HG02571 (cell line): ENCODE data around the gene B3GNT5.

ENCODE experiments used
- ATAC-seq: cut with Tn5 transposase; IDR thresholded peaks from one replicate; pipeline ENCODE4 v1.9.1; 2021; ENCODE audit warnings: mild to moderate bottlenecking, moderate library complexity; ENCODE audit not compliant: unreplicated experiment

Gene B3GNT5

DNA sequence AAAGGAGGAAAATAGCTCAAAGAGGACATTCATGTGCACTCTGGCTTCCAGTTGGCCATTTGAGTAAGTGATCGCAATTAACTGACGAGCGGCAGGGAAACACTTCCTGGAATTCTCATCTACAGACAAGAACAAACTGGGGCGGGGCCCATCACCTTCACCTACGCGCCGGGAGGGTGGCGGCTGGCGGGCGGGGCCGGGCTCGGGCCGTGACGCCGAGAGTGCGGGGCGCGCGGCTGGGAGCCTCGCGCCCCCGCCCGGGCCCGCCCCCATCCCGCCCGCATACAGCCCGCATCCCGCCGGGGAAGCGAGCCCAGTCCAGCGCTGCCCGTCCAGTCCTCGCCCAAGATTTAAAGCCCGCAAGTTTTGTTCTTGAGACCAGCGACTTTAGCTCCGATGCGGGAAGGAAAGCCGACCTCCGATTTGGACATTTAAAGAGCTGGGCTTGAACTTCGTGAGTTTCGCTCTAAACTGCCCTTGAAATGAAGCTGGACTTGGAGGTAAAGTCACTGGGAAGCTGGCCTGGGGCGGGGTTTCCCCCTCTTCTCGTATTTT, at the start of gene B3GNT5:
B3GNT5 (plus strand) TSS at position 281 of the 555 bp plus-strand sequence. CDS start 16,546 bp downstream, outside the sequence.
- no peak for ATAC-seq

DNA sequence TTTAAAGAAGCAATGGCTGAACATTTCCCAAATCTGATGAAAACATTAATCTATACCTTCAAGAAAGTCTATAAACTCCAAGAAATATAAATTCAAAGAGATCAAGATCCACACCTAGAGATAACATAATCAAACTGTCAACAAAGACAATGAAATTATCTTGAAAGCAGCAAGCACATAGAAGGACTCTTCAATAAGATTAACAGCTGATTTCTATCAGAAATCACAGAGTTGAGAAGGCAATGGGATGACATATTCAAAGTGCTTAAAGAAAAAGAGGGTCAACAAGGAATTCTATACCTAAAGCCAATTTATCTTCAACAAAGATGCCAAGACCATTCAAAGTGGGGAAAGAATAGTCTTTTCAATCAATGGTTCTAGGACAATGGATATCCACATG, 49.4 kb upstream of the B3GNT5 start:
- no peak for ATAC-seq

DNA sequence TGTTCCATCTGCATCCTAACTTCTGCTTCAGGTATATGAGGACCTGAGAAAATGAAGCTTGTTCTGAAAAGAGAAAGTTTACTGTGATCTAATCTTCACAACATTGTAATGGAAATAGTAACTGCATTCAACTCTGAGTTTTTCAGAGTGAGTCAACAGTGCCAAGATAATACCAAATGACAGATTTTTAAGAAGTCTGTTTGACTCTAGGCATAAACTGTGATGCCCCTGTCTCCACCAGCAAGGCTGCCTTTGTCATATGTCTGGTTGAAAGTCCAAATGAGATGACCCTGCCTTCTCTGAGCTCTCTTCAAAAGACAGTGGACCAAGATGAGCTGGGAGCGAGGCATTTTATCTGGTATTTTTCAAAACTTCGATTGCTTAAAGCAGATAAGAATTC, 44.8 kb upstream of the B3GNT5 start:
- ATAC-seq: no peak

GRCh38 chr3:183208800-183209199, 44.3 kb upstream of the B3GNT5 start:
- no peak for ATAC-seq

- no peak for ATAC-seq
Observed at GRCh38 chr3:183210341-183210740, 42.7 kb upstream of the B3GNT5 start.

DNA sequence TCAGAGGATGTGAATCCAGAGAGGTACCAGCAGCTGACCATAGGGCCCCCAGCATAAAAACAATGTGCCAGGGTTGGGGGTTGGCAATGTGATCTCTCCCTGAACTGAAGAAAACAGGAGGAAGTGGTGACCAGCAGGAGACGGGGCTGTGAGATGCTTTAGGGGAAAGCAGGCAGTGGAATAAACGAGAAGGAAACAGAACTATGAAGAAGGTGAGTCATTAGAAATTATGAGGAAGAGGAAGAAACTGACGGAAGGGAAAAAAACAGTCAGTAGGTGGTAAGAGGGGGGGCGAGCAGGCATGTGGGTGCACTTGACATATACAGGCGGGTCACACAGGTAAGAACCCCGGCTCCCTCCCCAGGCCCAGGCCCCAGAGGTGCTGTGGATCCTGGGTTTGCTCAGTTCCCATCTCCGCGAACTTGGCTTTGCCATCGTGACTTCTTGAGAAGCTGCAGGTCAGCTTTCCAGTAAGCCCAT, 42.2 kb upstream of the B3GNT5 start:
- no peak for ATAC-seq

DNA sequence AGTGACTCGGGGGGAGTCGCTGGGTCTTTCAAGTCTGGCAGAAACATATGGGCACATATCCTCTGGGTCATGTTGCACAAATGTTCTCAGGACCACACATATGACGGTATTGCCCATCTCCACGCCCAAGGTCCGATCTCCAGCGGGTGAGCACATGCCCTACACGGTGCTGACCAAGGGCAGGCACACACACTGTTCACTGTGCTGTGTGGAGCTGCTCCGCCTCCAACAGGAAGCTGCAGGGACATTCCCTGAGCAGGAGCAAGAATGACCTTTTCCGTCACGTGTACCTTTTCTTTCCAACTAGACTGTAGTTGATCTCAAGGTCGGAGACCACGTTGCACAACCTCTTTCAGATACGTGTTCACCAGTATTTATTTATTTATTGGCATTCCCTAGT, 41.7 kb upstream of the B3GNT5 start:
- no peak for ATAC-seq

DNA sequence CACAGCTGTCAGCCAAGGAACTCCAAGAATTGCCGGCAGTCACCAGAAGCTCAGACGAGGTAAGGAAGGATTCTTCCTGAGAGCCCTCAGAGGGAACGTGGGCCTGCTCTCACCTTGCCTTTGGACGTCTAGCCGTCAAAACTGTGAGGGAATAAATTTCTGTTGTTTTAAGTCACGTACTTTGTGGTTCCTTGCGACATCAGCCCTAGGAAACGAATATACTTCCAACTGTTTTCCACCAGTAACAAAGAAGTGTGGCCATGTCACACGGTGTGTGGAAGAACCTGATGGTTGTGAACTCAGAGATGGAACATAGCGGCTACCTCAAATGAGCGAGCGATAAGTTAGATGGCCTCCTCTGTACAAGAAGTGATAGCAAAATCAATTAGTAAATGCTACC, 41.0 kb upstream of the B3GNT5 start:
- ATAC-seq: no peak

DNA sequence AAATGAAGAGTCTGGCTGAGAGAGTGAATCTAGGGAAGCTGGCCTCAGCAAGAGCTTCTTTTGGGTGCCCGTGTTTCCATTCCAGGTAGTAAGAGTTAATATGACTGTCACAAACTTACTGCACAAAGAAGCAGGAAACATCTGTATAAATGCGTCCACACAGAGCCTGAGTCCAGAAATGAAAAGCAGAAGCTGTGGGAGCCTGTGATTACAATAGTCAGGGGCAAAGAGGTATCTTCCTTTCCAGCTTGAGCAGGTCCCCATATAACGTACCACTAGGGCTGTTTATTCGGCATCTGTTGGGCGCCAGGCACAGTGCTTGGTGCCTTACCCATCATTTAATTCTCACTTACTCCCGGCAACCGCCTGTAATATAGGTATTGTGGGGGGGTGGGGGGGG, 40.5 kb upstream of the B3GNT5 start:
- no peak for ATAC-seq

DNA sequence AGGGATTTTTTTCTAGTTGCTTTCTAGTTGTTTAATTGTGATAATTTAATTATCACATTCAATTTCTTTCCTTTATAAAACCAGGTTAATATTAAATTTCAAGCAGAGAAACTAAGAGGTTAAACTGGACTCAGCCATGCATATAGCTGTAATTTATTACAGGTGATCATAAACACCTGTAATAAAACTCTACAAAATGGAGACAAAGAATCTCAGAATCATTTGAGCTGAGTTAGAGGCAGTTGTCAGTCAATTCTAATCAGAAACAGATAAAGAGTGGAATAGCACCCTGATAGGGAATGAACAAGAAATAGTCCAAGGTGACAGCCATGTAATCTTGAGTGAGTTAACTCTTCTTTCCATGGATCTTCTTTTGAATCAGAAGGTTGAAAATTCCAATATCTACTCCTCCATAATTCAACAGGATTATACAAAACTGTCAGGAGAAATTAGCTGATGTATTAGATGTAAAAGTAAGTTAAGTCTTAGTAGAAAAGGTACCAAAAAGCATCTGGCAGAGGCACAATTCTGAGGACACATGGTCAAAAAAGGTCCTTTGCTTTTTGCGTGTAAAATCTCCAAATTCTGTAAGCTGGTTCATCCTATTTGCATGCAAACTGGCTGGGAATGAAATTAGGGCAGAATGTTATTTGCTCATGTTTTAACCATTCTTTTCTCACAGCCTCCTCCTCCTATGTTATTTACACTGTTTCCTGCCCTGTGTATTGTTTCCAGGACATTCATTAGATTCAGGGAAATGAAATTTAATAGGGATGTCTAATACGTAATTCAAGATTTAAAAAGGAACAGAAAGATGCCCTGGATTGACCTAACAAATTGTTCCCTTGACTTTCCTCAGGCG, 39.4 kb upstream of the B3GNT5 start:
- no peak for ATAC-seq

DNA sequence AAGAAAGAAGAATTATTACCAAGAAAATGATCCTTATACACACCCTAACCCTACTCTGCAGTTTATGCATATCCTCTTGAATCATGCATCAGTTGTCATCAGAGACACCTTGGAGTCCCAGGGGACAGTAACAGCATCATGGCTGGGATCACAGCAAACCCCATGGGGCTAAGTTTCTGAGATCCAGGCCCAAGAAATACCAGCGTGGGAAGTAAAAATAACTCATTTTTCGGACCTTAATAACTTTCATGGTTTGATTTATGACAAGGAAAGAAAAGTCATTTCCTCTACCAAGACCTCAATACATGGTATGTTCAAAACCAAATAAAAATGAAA, 38.8 kb upstream of the B3GNT5 start:
- ATAC-seq: no peak

GRCh38 chr3:183215591-183216202, 37.4 kb upstream of the B3GNT5 start:
- ATAC-seq: no peak

GRCh38 chr3:183217548-183218332, 35.3 kb upstream of the B3GNT5 start:
- ATAC-seq: no peak

GRCh38 chr3:183218826-183219225, 34.2 kb upstream of the B3GNT5 start:
- no peak for ATAC-seq

DNA sequence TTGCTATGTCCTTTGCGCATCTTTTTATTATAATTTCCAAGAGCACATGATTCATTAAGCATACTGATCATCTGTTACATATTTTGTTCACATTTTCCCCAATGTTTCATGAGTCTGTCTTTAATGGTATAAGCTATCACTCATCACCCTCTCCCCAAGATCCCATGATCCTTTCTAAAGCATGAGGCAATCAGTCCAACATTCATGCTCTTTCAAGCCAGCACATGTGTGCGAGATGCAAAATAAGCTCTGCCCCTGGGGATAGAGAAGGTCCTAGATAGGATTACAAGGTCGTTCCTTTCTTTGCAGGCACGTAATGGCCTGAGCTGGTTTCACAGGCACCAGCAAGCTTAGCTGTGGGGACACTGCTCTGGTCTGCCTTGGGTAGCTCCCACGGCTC, 32.2 kb upstream of the B3GNT5 start:
- ATAC-seq: no peak

- no peak for ATAC-seq
Observed at GRCh38 chr3:183222631-183223235, 30.3 kb upstream of the B3GNT5 start.

DNA sequence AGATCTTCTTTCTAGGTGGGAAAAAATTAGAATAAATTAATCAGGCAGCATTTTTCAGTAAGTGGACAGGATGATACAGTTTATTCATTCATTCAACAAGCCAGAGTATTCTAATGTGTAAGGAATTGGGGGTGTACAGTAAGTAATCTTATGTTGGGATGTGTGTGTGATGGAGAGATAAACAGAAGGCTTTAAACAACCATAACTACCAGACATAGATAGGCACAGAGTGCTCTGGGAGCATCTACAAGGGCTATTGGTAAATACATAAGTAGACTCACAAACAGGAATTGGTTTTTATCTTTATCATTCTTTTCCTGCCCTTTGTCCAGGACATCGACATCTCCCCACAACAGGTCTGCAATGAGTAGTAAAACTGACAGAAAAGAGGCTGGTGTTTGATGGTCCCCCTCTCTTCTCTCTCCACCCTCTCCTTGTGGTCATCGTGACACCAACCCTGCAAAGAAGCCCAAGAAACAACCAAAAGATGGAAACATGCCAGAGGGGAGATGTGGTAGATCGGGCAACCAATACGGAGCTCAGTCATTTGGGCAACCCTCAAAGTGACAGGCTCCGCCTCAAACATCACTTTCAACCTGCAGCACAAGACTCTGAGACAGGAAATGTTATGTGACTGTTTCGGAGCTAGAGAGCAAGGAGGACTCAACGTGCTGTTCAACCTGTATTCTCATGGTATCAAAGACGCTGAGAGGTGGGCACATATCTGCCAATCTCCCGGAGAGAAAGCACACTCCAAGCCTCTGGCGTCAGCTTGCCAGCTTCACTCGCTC, 28.7 kb upstream of the B3GNT5 start:
- no peak for ATAC-seq

- ATAC-seq: no peak
Observed at GRCh38 chr3:183226333-183226890, 26.6 kb upstream of the B3GNT5 start.

- ATAC-seq: no peak
Observed at GRCh38 chr3:183227586-183227985, 25.5 kb upstream of the B3GNT5 start.

GRCh38 chr3:183229178-183229577, 23.9 kb upstream of the B3GNT5 start:
- no peak for ATAC-seq
